CD14-positive monocyte (primary cell): ENCODE results near the gene PRKAR1B. TPM values are rescaled to one million over a fixed set of nuclear protein-coding genes. Genes with fewer than 3 reads are reported as not detected.

ENCODE experiments used
- DNase-seq, 3 donors: peaks; one replicate each; pipeline ENCODE4 v3.0.0-alpha.2; 2011 to 2022
- H2AFZ ChIP-seq: 2 replicates; pipeline ENCODE4 v1.6.0; 2012; ENCODE audit warnings: mild to moderate bottlenecking, low read depth, low read length, inconsistent platforms; ENCODE audit not compliant: insufficient read depth, poor library complexity, severe bottlenecking
- H3K27ac ChIP-seq, 2 donors: 1 replicate in 1 of 2; 2 replicates in 1 of 2; pipeline ENCODE4 v1.5.1; 2012 to 2013; ENCODE audit warnings: low read length in 2 of 2, control low read depth in 1 of 2, inconsistent platforms in 1 of 2, low read depth in 1 of 2, mild to moderate bottlenecking in 1 of 2
- H3K27me3 ChIP-seq, 2 donors: one replicate each; pipeline versions ENCODE4 v1.6.0 to v1.6.1; 2011 to 2013; ENCODE audit warnings: low read length in 2 of 2; ENCODE audit not compliant: control insufficient read depth in 2 of 2, insufficient read depth in 2 of 2
- H3K36me3 ChIP-seq, 2 donors: replicated peaks in 1 of 2; 1 replicate in 1 of 2; 2 replicates in 1 of 2; pipeline versions ENCODE4 v1.5.1 to v1.6.1; 2012 to 2013; ENCODE audit warnings: low read length in 2 of 2, control low read depth in 1 of 2, inconsistent platforms in 1 of 2, mild to moderate bottlenecking in 1 of 2; ENCODE audit not compliant: insufficient read depth in 2 of 2, control insufficient read depth in 1 of 2
- H3K4me1 ChIP-seq, 2 donors: 1 replicate in 1 of 2; 2 replicates in 1 of 2; pipeline versions ENCODE4 v1.5.1 to v1.6.1; 2012 to 2013; ENCODE audit warnings: low read length in 2 of 2, control low read depth in 1 of 2, inconsistent platforms in 1 of 2, mild to moderate bottlenecking in 1 of 2, moderate library complexity in 1 of 2; ENCODE audit not compliant: insufficient read depth in 2 of 2, control insufficient read depth in 1 of 2
- H3K4me2 ChIP-seq: replicated peaks from 2 replicates; pipeline ENCODE3; 2012; ENCODE audit warnings: low read length, moderate library complexity, mild to moderate bottlenecking; ENCODE audit not compliant: poor library complexity, severe bottlenecking; ENCODE audit errors: extremely low read depth
- H3K4me3 ChIP-seq, 3 experiments: fragments of 200-600 bp in 1 of 3; sonication (generic) in 1 of 3; replicated peaks in 1 of 3; 1 replicate in 2 of 3; 2 replicates in 1 of 3; pipeline ENCODE4 v1.5.1; 2011 to 2013; ENCODE audit warnings: low read length in 3 of 3, mild to moderate bottlenecking in 3 of 3, control low read depth in 2 of 3, low read depth in 2 of 3, inconsistent platforms in 1 of 3, moderate library complexity in 1 of 3
- H3K79me2 ChIP-seq: 2 replicates; pipeline ENCODE4 v1.6.0; 2012; ENCODE audit warnings: mild to moderate bottlenecking, control low read depth, inconsistent platforms, low read length, moderate library complexity; ENCODE audit not compliant: insufficient read depth
- H3K9ac ChIP-seq: 2 replicates; pipeline ENCODE4 v1.6.0; 2017; ENCODE audit warnings: low read length, mild to moderate bottlenecking; ENCODE audit not compliant: insufficient read depth, poor library complexity, severe bottlenecking
- H3K9me3 ChIP-seq, 2 donors: replicated peaks in 1 of 2; 1 replicate in 1 of 2; 2 replicates in 1 of 2; pipeline versions ENCODE4 v1.5.1 to v1.6.1; 2012 to 2013; ENCODE audit warnings: low read length in 2 of 2, control low read depth in 1 of 2; ENCODE audit not compliant: control insufficient read depth in 1 of 2, insufficient read depth in 1 of 2
- H4K20me1 ChIP-seq: 2 replicates; pipeline ENCODE4 v1.6.0; 2012; ENCODE audit warnings: mild to moderate bottlenecking, low read length, control low read depth, moderate library complexity; ENCODE audit not compliant: insufficient read depth
- H3K27ac Mint-ChIP-seq, 7 donors: one replicate each; pipeline ENCODE4 v1.8.0; 2020; ENCODE audit warnings: mild to moderate bottlenecking in 7 of 7, mixed read lengths in 7 of 7, moderate library complexity in 6 of 7, inconsistent platforms in 2 of 7
- H3K27me3 Mint-ChIP-seq, 3 donors: one replicate each; pipeline ENCODE4 v1.8.0; 2021 to 2022; ENCODE audit warnings: low read depth in 3 of 3, mild to moderate bottlenecking in 3 of 3, mixed read lengths in 3 of 3, moderate library complexity in 3 of 3, inconsistent platforms in 1 of 3
- H3K36me3 Mint-ChIP-seq, 2 donors: one replicate each; pipeline ENCODE4 v1.8.0; 2020; ENCODE audit warnings: mixed read lengths in 2 of 2, inconsistent platforms in 1 of 2, mild to moderate bottlenecking in 1 of 2
- H3K4me1 Mint-ChIP-seq: one replicate; pipeline ENCODE4 v1.8.0; 2020; ENCODE audit warnings: mild to moderate bottlenecking, mixed read lengths
- H3K4me3 Mint-ChIP-seq, 2 donors: one replicate each; pipeline ENCODE4 v1.8.0; 2020; ENCODE audit warnings: mild to moderate bottlenecking in 2 of 2, mixed read lengths in 2 of 2, moderate library complexity in 1 of 2
- H3K9me3 Mint-ChIP-seq, 7 donors: one replicate each; pipeline ENCODE4 v1.8.0; 2020 to 2022; ENCODE audit warnings: mixed read lengths in 7 of 7, mild to moderate bottlenecking in 6 of 7, moderate library complexity in 6 of 7, inconsistent platforms in 2 of 7
- WGBS: methylation state at CpG from one replicate; pipeline ENCODE4 v1.1.5; 2013; ENCODE audit warnings: missing lambda C conversion rate; ENCODE audit not compliant: insufficient coverage; 5-methylcytosine and 5-hydroxymethylcytosine counted together
- intact Hi-C, 2 donors: fragments of 100-400 bp; cut with micrococcal nuclease; formaldehyde crosslinking; loops; one replicate each; pipeline versions ENCODE4 v1.15.0 to v1.15.1; 2023
- polyA plus RNA-seq, 3 donors: library from polyadenylated mRNA; depleted of rRNA in 1 of 3; unstranded in 2 of 3; stranded (reverse) in 1 of 3; fragments of 300-500 nt in 2 of 3; fragments of >200 nt in 1 of 3; fragmentation: Illumina TruSeq in 2 of 3; gene quantifications; 1 replicate in 2 of 3; 2 replicates in 1 of 3; pipeline ENCODE4 v1.2.3, GENCODE V29; 2012 to 2021
- TF ChIP-seq, protein P1 (sequence below): fragments of 200-600 bp; IDR thresholded peaks from one replicate; pipeline ENCODE4 v1.8.0; 2022; ENCODE audit warnings: antibody characterized with exemption, mild to moderate bottlenecking

The PRKAR1B gene
- polyA plus RNA-seq, 3 donors: 0.94 to 2.1 (median 1.1) TPM

DNA sequence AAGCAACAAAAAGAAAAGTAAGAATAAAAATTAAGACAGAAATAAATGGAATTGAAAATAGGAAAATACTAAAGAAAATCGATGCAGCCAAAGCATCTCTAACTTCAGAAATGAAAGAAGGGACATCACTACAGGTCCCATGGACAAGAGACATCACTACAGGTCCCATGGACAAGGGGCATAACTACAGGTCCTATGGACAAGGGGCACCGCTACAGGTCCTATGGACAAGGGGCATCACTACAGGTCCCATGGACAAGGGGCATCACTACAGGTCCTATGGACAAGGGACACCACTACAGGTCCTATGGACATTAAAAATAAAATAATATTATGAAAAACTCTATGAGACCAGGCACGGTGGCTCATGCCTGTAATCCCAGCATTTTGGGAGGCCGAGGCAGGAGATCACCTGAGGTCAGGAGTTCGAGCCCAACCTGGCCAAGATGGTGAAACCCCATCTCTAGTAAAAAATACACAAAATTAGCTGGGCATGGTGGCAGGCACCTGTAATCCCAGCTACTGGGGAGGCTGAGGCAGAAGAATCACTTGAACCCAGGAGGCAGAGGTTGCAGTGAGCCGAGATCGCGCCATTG lies 101.6 kb downstream of the PRKAR1B start:
- Histone ChIP-seq H3K4me3 (no peak overlapping the region), H4K20me1 (no peaks in the 10 kb centered on the region), H3K9me3 (peaks cover 41 to 64% of the 10 kb centered on the region in 2 donors), H3K9ac (no peak overlapping the region), H3K27me3 (no peaks in the 10 kb centered on the region), H3K36me3 (no peaks in the 10 kb centered on the region), H3K4me1 (no peaks in the 10 kb centered on the region), H2AFZ (no peak overlapping the region), H3K79me2 (no peaks in the 10 kb centered on the region), H3K4me2 (no peak overlapping the region), H3K27ac (no peak overlapping the region)
- no peak for DNase-seq
- Mint-ChIP-seq H3K36me3 (peaks cover 0 to 2% of the 10 kb centered on the region in 2 donors), H3K9me3 (peaks cover 32 to 73% (median 58%) of the 10 kb centered on the region in 7 donors), H3K4me3 (no peak overlapping the region), H3K27ac (no peak overlapping the region), H3K27me3 (peaks cover 0 to 6% (median 3%) of the 10 kb centered on the region in 3 donors), H3K4me1 (no peaks in the 10 kb centered on the region)
- 100% methylated on average over 1 of the region's 8 CpGs for WGBS
- TF ChIP-seq, protein P1, sequence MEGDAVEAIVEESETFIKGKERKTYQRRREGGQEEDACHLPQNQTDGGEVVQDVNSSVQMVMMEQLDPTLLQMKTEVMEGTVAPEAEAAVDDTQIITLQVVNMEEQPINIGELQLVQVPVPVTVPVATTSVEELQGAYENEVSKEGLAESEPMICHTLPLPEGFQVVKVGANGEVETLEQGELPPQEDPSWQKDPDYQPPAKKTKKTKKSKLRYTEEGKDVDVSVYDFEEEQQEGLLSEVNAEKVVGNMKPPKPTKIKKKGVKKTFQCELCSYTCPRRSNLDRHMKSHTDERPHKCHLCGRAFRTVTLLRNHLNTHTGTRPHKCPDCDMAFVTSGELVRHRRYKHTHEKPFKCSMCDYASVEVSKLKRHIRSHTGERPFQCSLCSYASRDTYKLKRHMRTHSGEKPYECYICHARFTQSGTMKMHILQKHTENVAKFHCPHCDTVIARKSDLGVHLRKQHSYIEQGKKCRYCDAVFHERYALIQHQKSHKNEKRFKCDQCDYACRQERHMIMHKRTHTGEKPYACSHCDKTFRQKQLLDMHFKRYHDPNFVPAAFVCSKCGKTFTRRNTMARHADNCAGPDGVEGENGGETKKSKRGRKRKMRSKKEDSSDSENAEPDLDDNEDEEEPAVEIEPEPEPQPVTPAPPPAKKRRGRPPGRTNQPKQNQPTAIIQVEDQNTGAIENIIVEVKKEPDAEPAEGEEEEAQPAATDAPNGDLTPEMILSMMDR: no peak
- intact Hi-C loops: no loop called here

DNA sequence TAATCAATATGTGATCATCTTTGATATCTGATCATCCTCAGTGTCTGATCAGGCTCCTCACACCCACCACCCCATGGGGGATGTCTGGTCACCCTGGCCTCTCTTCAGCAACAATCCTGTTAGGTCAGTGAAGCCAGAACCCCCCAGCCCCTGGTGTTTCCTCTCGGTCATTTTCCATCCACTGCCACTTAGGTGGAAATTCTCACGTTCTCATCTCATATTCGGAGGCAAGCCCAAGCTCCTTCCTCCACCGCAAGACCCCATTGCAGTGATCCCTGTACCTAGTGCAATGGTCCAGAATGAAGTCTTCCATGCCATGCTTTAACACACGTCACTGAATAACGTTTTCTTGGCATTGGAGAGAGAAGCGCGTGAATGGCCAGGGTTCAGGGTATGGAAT lies 103.6 kb downstream of the PRKAR1B start:
- Histone ChIP-seq H3K27me3 (no peaks in the 10 kb centered on the region), H3K4me2 (no peak overlapping the region), H2AFZ (no peak overlapping the region), H3K9me3 (peaks cover 46 to 66% of the 10 kb centered on the region in 2 donors), H3K9ac (no peak overlapping the region), H3K4me1 (peaks cover 7 to 8% of the 10 kb centered on the region in 2 donors), H4K20me1 (no peaks in the 10 kb centered on the region), H3K4me3 (no peak overlapping the region), H3K27ac (no peak overlapping the region), H3K79me2 (no peaks in the 10 kb centered on the region), H3K36me3 (no peaks in the 10 kb centered on the region)
- Mint-ChIP-seq H3K27me3 (peaks cover 0 to 4% (median 3%) of the 10 kb centered on the region in 3 donors), H3K36me3 (peaks cover 0 to 6% of the 10 kb centered on the region in 2 donors), H3K4me1 (peaks cover 11% of the 10 kb centered on the region), H3K27ac (no peak overlapping the region), H3K4me3 (no peak overlapping the region), H3K9me3 (peaks cover 39 to 83% (median 66%) of the 10 kb centered on the region in 7 donors)
- intact Hi-C loops: no loop called here
- TF ChIP-seq, protein P1: no peak
- WGBS: 98% methylated on average over 8 of the region's 8 CpGs
- DNase-seq: no peak
